CD14-positive monocyte (primary cell): ENCODE results near the gene LRRC4B. TPM values are rescaled to one million over a fixed set of nuclear protein-coding genes. Genes with fewer than 3 reads are reported as not detected.

Experiments used
- DNase-seq, 3 donors: peaks; one replicate each; pipeline ENCODE4 v3.0.0-alpha.2; 2011 to 2022
- H2AFZ ChIP-seq: 2 replicates; pipeline ENCODE4 v1.6.0; 2012; ENCODE audit warnings: mild to moderate bottlenecking, low read depth, low read length, inconsistent platforms; ENCODE audit not compliant: insufficient read depth, poor library complexity, severe bottlenecking
- H3K27ac ChIP-seq, 2 donors: 1 replicate in 1 of 2; 2 replicates in 1 of 2; pipeline ENCODE4 v1.5.1; 2012 to 2013; ENCODE audit warnings: low read length in 2 of 2, control low read depth in 1 of 2, inconsistent platforms in 1 of 2, low read depth in 1 of 2, mild to moderate bottlenecking in 1 of 2
- H3K27me3 ChIP-seq, 2 donors: one replicate each; pipeline versions ENCODE4 v1.6.0 to v1.6.1; 2011 to 2013; ENCODE audit warnings: low read length in 2 of 2; ENCODE audit not compliant: control insufficient read depth in 2 of 2, insufficient read depth in 2 of 2
- H3K36me3 ChIP-seq, 2 donors: replicated peaks in 1 of 2; 1 replicate in 1 of 2; 2 replicates in 1 of 2; pipeline versions ENCODE4 v1.5.1 to v1.6.1; 2012 to 2013; ENCODE audit warnings: low read length in 2 of 2, control low read depth in 1 of 2, inconsistent platforms in 1 of 2, mild to moderate bottlenecking in 1 of 2; ENCODE audit not compliant: insufficient read depth in 2 of 2, control insufficient read depth in 1 of 2
- H3K4me1 ChIP-seq, 2 donors: 1 replicate in 1 of 2; 2 replicates in 1 of 2; pipeline versions ENCODE4 v1.5.1 to v1.6.1; 2012 to 2013; ENCODE audit warnings: low read length in 2 of 2, control low read depth in 1 of 2, inconsistent platforms in 1 of 2, mild to moderate bottlenecking in 1 of 2, moderate library complexity in 1 of 2; ENCODE audit not compliant: insufficient read depth in 2 of 2, control insufficient read depth in 1 of 2
- H3K4me2 ChIP-seq: replicated peaks from 2 replicates; pipeline ENCODE3; 2012; ENCODE audit warnings: low read length, moderate library complexity, mild to moderate bottlenecking; ENCODE audit not compliant: poor library complexity, severe bottlenecking; ENCODE audit errors: extremely low read depth
- H3K4me3 ChIP-seq, 3 experiments: fragments of 200-600 bp in 1 of 3; sonication (generic) in 1 of 3; replicated peaks in 1 of 3; 1 replicate in 2 of 3; 2 replicates in 1 of 3; pipeline ENCODE4 v1.5.1; 2011 to 2013; ENCODE audit warnings: low read length in 3 of 3, mild to moderate bottlenecking in 3 of 3, control low read depth in 2 of 3, low read depth in 2 of 3, inconsistent platforms in 1 of 3, moderate library complexity in 1 of 3
- H3K79me2 ChIP-seq: 2 replicates; pipeline ENCODE4 v1.6.0; 2012; ENCODE audit warnings: mild to moderate bottlenecking, control low read depth, inconsistent platforms, low read length, moderate library complexity; ENCODE audit not compliant: insufficient read depth
- H3K9ac ChIP-seq: 2 replicates; pipeline ENCODE4 v1.6.0; 2017; ENCODE audit warnings: low read length, mild to moderate bottlenecking; ENCODE audit not compliant: insufficient read depth, poor library complexity, severe bottlenecking
- H3K9me3 ChIP-seq, 2 donors: replicated peaks in 1 of 2; 1 replicate in 1 of 2; 2 replicates in 1 of 2; pipeline versions ENCODE4 v1.5.1 to v1.6.1; 2012 to 2013; ENCODE audit warnings: low read length in 2 of 2, control low read depth in 1 of 2; ENCODE audit not compliant: control insufficient read depth in 1 of 2, insufficient read depth in 1 of 2
- H4K20me1 ChIP-seq: 2 replicates; pipeline ENCODE4 v1.6.0; 2012; ENCODE audit warnings: mild to moderate bottlenecking, low read length, control low read depth, moderate library complexity; ENCODE audit not compliant: insufficient read depth
- H3K27ac Mint-ChIP-seq, 7 donors: one replicate each; pipeline ENCODE4 v1.8.0; 2020; ENCODE audit warnings: mild to moderate bottlenecking in 7 of 7, mixed read lengths in 7 of 7, moderate library complexity in 6 of 7, inconsistent platforms in 2 of 7
- H3K27me3 Mint-ChIP-seq, 3 donors: one replicate each; pipeline ENCODE4 v1.8.0; 2021 to 2022; ENCODE audit warnings: low read depth in 3 of 3, mild to moderate bottlenecking in 3 of 3, mixed read lengths in 3 of 3, moderate library complexity in 3 of 3, inconsistent platforms in 1 of 3
- H3K36me3 Mint-ChIP-seq, 2 donors: one replicate each; pipeline ENCODE4 v1.8.0; 2020; ENCODE audit warnings: mixed read lengths in 2 of 2, inconsistent platforms in 1 of 2, mild to moderate bottlenecking in 1 of 2
- H3K4me1 Mint-ChIP-seq: one replicate; pipeline ENCODE4 v1.8.0; 2020; ENCODE audit warnings: mild to moderate bottlenecking, mixed read lengths
- H3K4me3 Mint-ChIP-seq, 2 donors: one replicate each; pipeline ENCODE4 v1.8.0; 2020; ENCODE audit warnings: mild to moderate bottlenecking in 2 of 2, mixed read lengths in 2 of 2, moderate library complexity in 1 of 2
- H3K9me3 Mint-ChIP-seq, 7 donors: one replicate each; pipeline ENCODE4 v1.8.0; 2020 to 2022; ENCODE audit warnings: mixed read lengths in 7 of 7, mild to moderate bottlenecking in 6 of 7, moderate library complexity in 6 of 7, inconsistent platforms in 2 of 7
- WGBS: methylation state at CpG from one replicate; pipeline ENCODE4 v1.1.5; 2013; ENCODE audit warnings: missing lambda C conversion rate; ENCODE audit not compliant: insufficient coverage; 5-methylcytosine and 5-hydroxymethylcytosine counted together
- intact Hi-C, 2 donors: fragments of 100-400 bp; cut with micrococcal nuclease; formaldehyde crosslinking; loops; one replicate each; pipeline versions ENCODE4 v1.15.0 to v1.15.1; 2023
- polyA plus RNA-seq, 3 donors: library from polyadenylated mRNA; depleted of rRNA in 1 of 3; unstranded in 2 of 3; stranded (reverse) in 1 of 3; fragments of 300-500 nt in 2 of 3; fragments of >200 nt in 1 of 3; fragmentation: Illumina TruSeq in 2 of 3; gene quantifications; 1 replicate in 2 of 3; 2 replicates in 1 of 3; pipeline ENCODE4 v1.2.3, GENCODE V29; 2012 to 2021
- TF ChIP-seq, protein P1 (sequence below): fragments of 200-600 bp; IDR thresholded peaks from one replicate; pipeline ENCODE4 v1.8.0; 2022; ENCODE audit warnings: antibody characterized with exemption, mild to moderate bottlenecking

LRRC4B gene
- polyA plus RNA-seq, 3 donors, result not detected

- intact Hi-C loops, result loop anchor here in 1 of 2 donors (2.0 to 5.0 kb wide), 2 partner anchors 69 to 198 kb away; no protein-coding TSS in a partner anchor
- H3K27ac Mint-ChIP-seq, result no peak overlapping the region
- H3K4me3 ChIP-seq, result peak overlapping the region in 1 of 3 experiments; percentile 73
- no peaks in the 10 kb centered on the region for H3K36me3 ChIP-seq
- H4K20me1 ChIP-seq, result no peaks in the 10 kb centered on the region
- no peaks in the 10 kb centered on the region for H3K36me3 Mint-ChIP-seq
- H3K4me3 Mint-ChIP-seq, result peak overlapping the region in 1 of 2 donors; percentile 70
- no peak overlapping the region for H3K27ac ChIP-seq
- peak overlapping the region; percentile 82 for H2AFZ ChIP-seq
- DNase-seq, result no peak
- H3K4me1 Mint-ChIP-seq, result peaks cover 7% of the 10 kb centered on the region
- no peaks in the 10 kb centered on the region for H3K79me2 ChIP-seq
- H3K4me1 ChIP-seq, result peaks cover 6 to 9% of the 10 kb centered on the region in 2 donors
- 38% methylated on average over 22 of the region's 28 CpGs for WGBS
- H3K9me3 ChIP-seq, result no peaks in the 10 kb centered on the region
- H3K9ac ChIP-seq, result no peak overlapping the region
- H3K9me3 Mint-ChIP-seq, result peaks cover 0 to 9% (median 3%) of the 10 kb centered on the region in 7 donors
- peaks cover 40 to 73% (median 60%) of the 10 kb centered on the region in 3 donors for H3K27me3 Mint-ChIP-seq
- peaks cover 0 to 49% of the 10 kb centered on the region in 2 donors for H3K27me3 ChIP-seq
- TF ChIP-seq, protein P1, sequence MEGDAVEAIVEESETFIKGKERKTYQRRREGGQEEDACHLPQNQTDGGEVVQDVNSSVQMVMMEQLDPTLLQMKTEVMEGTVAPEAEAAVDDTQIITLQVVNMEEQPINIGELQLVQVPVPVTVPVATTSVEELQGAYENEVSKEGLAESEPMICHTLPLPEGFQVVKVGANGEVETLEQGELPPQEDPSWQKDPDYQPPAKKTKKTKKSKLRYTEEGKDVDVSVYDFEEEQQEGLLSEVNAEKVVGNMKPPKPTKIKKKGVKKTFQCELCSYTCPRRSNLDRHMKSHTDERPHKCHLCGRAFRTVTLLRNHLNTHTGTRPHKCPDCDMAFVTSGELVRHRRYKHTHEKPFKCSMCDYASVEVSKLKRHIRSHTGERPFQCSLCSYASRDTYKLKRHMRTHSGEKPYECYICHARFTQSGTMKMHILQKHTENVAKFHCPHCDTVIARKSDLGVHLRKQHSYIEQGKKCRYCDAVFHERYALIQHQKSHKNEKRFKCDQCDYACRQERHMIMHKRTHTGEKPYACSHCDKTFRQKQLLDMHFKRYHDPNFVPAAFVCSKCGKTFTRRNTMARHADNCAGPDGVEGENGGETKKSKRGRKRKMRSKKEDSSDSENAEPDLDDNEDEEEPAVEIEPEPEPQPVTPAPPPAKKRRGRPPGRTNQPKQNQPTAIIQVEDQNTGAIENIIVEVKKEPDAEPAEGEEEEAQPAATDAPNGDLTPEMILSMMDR, result no peak
- H3K4me2 ChIP-seq, result peak overlapping the region; percentile 86
Observed at GRCh38 chr19:50555450-50556281, 12.6 kb downstream of the LRRC4B start.

- H3K4me1 ChIP-seq, result peaks cover 6 to 9% of the 10 kb centered on the region in 2 donors
- no peaks in the 10 kb centered on the region for H3K9me3 ChIP-seq
- 95% methylated on average over 3 of the region's 12 CpGs for WGBS
- H3K79me2 ChIP-seq, result no peaks in the 10 kb centered on the region
- no peak for DNase-seq
- H2AFZ ChIP-seq, result no peak overlapping the region
- intact Hi-C loops, result loop anchor here in 1 of 2 donors (5.0 kb wide), 1 partner anchor 198 kb away; no protein-coding TSS in a partner anchor
- H3K9ac ChIP-seq, result no peak overlapping the region
- Mint-ChIP-seq H3K9me3 (peaks cover 0 to 9% (median 3%) of the 10 kb centered on the region in 7 donors), H3K4me3 (no peak overlapping the region), H3K36me3 (no peaks in the 10 kb centered on the region), H3K27ac (peak overlapping the region in 1 of 7 donors; percentile 53), H3K4me1 (peaks cover 7% of the 10 kb centered on the region), H3K27me3 (peaks cover 46 to 79% (median 64%) of the 10 kb centered on the region in 3 donors)
- no peak overlapping the region for H3K4me3 ChIP-seq
- H3K27me3 ChIP-seq, result peaks cover 0 to 52% of the 10 kb centered on the region in 2 donors
- no peaks in the 10 kb centered on the region for H4K20me1 ChIP-seq
- H3K27ac ChIP-seq, result no peak overlapping the region
- H3K36me3 ChIP-seq, result no peaks in the 10 kb centered on the region
- H3K4me2 ChIP-seq, result no peak overlapping the region
- TF ChIP-seq, protein P1, result no peak
Observed at GRCh38 chr19:50555033-50555432, 13.2 kb downstream of the LRRC4B start.
